ENCODE measurements around the gene PHF21A. TPM values are rescaled to one million over a fixed set of nuclear protein-coding genes. Genes with fewer than 3 reads are reported as not detected.

PHF21A gene
- polyA plus RNA-seq, 1 donor (not counting 4 experiments of a cell fraction or from before 2014, with no cell fraction given) = 16.1 TPM

GRCh38 chr11:45964911-45965389 is 156.3 kb downstream of the PHF21A start:
- no peaks in the 10 kb centered on the region for H4K20me1 ChIP-seq (ENCODE audit: control insufficient read depth, extremely low read depth, insufficient read depth, low read length)
- dilution Hi-C loops (cut with MboI; ENCODE audit: extremely low pct_ligation_motif_present, low sequenced_read_pairs) = no loop called here
- no peak overlapping the region for H3K27ac ChIP-seq (ENCODE audit: control insufficient read depth, insufficient read depth, low read length)
- FAIRE-seq (peak; percentile 93), DNase-seq (ENCODE audit: low read depth, low spot score) (peak; percentile 15)
- peaks cover 2% of the 10 kb centered on the region for H3K9me1 ChIP-seq (ENCODE audit: control insufficient read depth, extremely low read depth, insufficient read depth, low read length)
- no peaks in the 10 kb centered on the region for H3K79me2 ChIP-seq (ENCODE audit: control insufficient read depth, insufficient read depth, low read length)
- H3K9ac ChIP-seq (ENCODE audit: control insufficient read depth, extremely low read depth, insufficient read depth, low read length) = no peak overlapping the region
- H3K4me1 ChIP-seq (ENCODE audit: control insufficient read depth, extremely low read depth, insufficient read depth, low read length) = peaks cover 3% of the 10 kb centered on the region
- no peak overlapping the region for H3K4me3 ChIP-seq (ENCODE audit: control insufficient read depth in 2 of 3, extremely low read depth in 1 of 3, insufficient read depth in 2 of 3, low read depth in 1 of 3, low read length in 3 of 3)
- peaks cover 0 to 9% of the 10 kb centered on the region in 2 experiments for H3K36me3 ChIP-seq (ENCODE audit: control insufficient read depth in 2 of 2, extremely low read depth in 1 of 2, insufficient read depth in 2 of 2, low read length in 2 of 2)
- no peaks in the 10 kb centered on the region for H3K9me3 ChIP-seq (ENCODE audit: control insufficient read depth, low read depth, low read length)
- no peak overlapping the region for H2AFZ ChIP-seq (ENCODE audit: control insufficient read depth, low read length)
- no peak for TF ChIP-seq EZH2 (IDR thresholded peaks at IDR 0.05; ENCODE audit: low read length)
- TF ChIP-seq CTCF (optimal IDR thresholded peaks at IDR 0.05 in 1 of 3, IDR thresholded peaks at IDR 0.05 in 1 of 3, conservative IDR thresholded peaks at IDR 0.05 in 1 of 3; ENCODE audit: extremely low read depth in 1 of 3, insufficient read depth in 2 of 3, low read length in 3 of 3) = peak; percentile 86 to 92 (median 87)
- H3K4me2 ChIP-seq (ENCODE audit: control insufficient read depth, extremely low read depth, insufficient read depth, low read depth, low read length) = no peak overlapping the region
- H3K27me3 ChIP-seq (ENCODE audit: control insufficient read depth, extremely low read depth, insufficient read depth, low read length) = no peaks in the 10 kb centered on the region

DNA sequence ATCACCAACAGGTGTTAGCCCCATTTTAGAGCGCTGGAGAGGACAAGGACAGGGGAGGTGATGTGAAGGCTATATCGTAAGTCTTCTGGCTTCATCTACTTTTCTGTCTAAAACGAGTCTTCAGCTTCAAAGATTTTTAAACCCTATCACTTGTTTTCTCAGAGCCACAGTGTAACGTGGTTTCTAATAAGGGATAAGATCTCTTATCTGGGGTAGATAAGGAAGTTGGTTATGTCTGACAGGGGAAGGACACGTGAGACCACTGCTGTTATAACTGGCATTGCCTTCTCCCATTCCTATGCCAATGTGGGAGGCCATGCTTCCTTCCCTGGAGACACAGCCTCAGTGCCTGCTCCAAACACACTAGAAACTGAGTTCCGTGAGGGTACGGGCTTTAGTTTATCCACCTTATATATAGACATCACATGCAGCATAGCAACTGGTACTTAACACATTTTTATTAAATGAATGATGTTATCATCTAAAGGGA is 159.5 kb downstream of the PHF21A start:
- no peak for FAIRE-seq
- Histone ChIP-seq H3K27ac (ENCODE audit: control insufficient read depth, insufficient read depth, low read length) (no peak overlapping the region), H3K79me2 (ENCODE audit: control insufficient read depth, insufficient read depth, low read length) (no peaks in the 10 kb centered on the region), H3K9ac (ENCODE audit: control insufficient read depth, extremely low read depth, insufficient read depth, low read length) (no peak overlapping the region), H3K27me3 (ENCODE audit: control insufficient read depth, extremely low read depth, insufficient read depth, low read length) (no peaks in the 10 kb centered on the region), H3K9me3 (ENCODE audit: control insufficient read depth, low read depth, low read length) (no peaks in the 10 kb centered on the region), H3K4me3 (ENCODE audit: control insufficient read depth in 2 of 3, extremely low read depth in 1 of 3, insufficient read depth in 2 of 3, low read depth in 1 of 3, low read length in 3 of 3) (no peak overlapping the region), H3K4me2 (ENCODE audit: control insufficient read depth, extremely low read depth, insufficient read depth, low read depth, low read length) (no peak overlapping the region), H3K9me1 (ENCODE audit: control insufficient read depth, extremely low read depth, insufficient read depth, low read length) (peaks cover 2% of the 10 kb centered on the region), H4K20me1 (ENCODE audit: control insufficient read depth, extremely low read depth, insufficient read depth, low read length) (no peaks in the 10 kb centered on the region), H3K4me1 (ENCODE audit: control insufficient read depth, extremely low read depth, insufficient read depth, low read length) (peaks cover 3% of the 10 kb centered on the region), H3K36me3 (ENCODE audit: control insufficient read depth in 2 of 2, extremely low read depth in 1 of 2, insufficient read depth in 2 of 2, low read length in 2 of 2) (peaks cover 0 to 6% of the 10 kb centered on the region in 2 experiments), H2AFZ (ENCODE audit: control insufficient read depth, low read length) (no peak overlapping the region)
- no peak for DNase-seq (ENCODE audit: low read depth, low spot score)
- TF ChIP-seq CTCF (optimal IDR thresholded peaks at IDR 0.05 in 1 of 3, IDR thresholded peaks at IDR 0.05 in 1 of 3, conservative IDR thresholded peaks at IDR 0.05 in 1 of 3; ENCODE audit: extremely low read depth in 1 of 3, insufficient read depth in 2 of 3, low read length in 3 of 3) (no peak), EZH2 (IDR thresholded peaks at IDR 0.05; ENCODE audit: low read length) (no peak)
- dilution Hi-C loops (cut with MboI; ENCODE audit: extremely low pct_ligation_motif_present, low sequenced_read_pairs) = no loop called here

Data from keratinocyte (primary cell).